Measurements from ENCODE around the gene DUSP1. TPM values are rescaled to one million over a fixed set of nuclear protein-coding genes. Genes with fewer than 3 reads are reported as not detected.

Gene DUSP1
- total and polyA plus RNA-seq, 9 of the 15 experiments (the other 6 are each of a cell fraction or from before 2014, with no cell fraction given), result 2.1 to 14.2 (median 8.5) TPM

DNA sequence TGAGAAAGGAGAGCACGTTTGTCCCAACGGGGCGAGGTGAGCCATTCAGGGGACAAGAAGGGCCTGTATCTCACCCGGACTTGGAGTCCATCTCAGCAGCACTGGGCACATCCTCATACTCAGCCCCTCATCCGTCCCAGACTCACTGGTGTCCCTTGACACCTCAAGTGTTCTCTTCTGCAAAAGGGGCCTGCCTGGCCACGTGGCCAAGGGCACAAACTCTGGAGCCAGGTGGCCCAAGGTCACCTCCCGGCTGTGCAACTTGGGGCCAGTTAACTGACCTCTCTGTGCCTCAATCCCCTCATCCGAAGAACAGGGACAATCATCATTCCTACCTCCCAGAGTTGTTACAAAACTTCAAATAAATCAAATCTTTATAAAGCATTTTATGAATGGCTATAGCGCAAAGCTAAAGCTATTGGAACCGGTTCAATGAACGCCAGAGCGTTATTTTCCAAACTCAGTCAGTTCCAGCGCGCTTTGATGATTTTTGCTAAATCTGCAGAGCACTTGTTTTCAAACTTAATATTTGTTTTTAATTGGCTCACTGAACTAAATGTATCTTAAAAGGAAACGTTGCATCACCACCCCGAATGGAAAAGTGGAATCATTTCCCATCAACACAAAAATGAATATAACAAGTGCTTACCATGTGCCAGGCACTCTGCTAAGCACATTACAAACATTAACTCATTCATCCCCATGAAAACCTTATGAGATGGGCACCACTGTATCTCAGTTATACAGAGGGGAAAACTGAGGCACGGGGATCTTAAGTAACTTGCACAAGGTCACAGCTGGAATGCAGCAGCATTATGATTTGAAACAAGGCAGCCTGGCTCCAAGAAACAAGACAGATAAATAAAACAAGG is 49.3 kb downstream of the DUSP1 start (continued):
- TF ChIP-seq SMAD1 (IDR thresholded peaks at IDR 0.05; ENCODE audit: low read depth, low read length, partially characterized antibody), result no peak
- TF ChIP-seq, protein P1, sequence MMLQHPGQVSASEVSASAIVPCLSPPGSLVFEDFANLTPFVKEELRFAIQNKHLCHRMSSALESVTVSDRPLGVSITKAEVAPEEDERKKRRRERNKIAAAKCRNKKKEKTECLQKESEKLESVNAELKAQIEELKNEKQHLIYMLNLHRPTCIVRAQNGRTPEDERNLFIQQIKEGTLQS (IDR thresholded peaks at IDR 0.05), result peak; percentile 67
- TF ChIP-seq, protein P1 (CRISPR knock-in tag; conservative IDR thresholded peaks at IDR 0.05), result no peak
- peak; percentile 75 for TF ChIP-seq ZFP36 (IDR thresholded peaks at IDR 0.05; ENCODE audit: low read depth, low read length, partially characterized antibody)

DNA sequence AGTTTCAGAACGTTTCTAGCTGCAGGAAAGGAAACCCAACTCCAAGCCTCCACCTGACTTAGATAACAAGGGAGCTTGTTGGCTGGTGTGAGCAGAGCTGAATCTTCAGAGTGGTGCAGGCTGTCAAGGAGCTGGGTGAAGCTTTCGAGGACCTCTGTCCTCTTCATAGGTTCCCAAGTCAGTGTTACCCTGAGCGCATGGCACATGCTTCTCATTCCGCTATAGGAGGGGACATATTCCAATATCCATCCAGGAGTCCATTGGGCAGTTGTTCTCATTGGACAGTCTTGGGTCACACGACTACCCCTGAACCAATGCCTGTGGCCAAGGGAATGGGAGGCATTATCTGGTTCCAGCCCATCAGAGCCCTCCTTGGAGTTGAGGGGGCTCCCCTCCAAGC is 50.3 kb downstream of the DUSP1 start:
- Histone ChIP-seq H4K20me1 (replicated peaks; ENCODE audit: control insufficient read depth, insufficient read depth, low read length) (0 out of 2 replicates have a peak, but pooled peaks cover 2% of the 10 kb centered on the region), H3K27me3 (ENCODE audit: control insufficient read depth in 2 of 2, insufficient read depth in 2 of 2, low read length in 2 of 2) (peaks cover 22 to 34% of the 10 kb centered on the region in 2 experiments; a peak in 4 of 5 replicates), H3K27ac (ENCODE audit: extremely low read depth, low read depth, low read length) (no peak overlapping the region), H3K79me2 (ENCODE audit: control insufficient read depth, insufficient read depth, low read length) (no peaks in the 10 kb centered on the region), H3K4me2 (ENCODE audit: insufficient read depth, low read length) (no peak overlapping the region; the same call in 1 of the 2 replicates), H3K9me3 (replicated peaks; ENCODE audit: control insufficient read depth, insufficient read depth, low read depth, low read length) (no peaks in the 10 kb centered on the region), H3K9me1 (ENCODE audit: control insufficient read depth, insufficient read depth, low read length) (no peaks in the 10 kb centered on the region), H3K36me3 (ENCODE audit: control insufficient read depth, insufficient read depth, low read length) (no peaks in the 10 kb centered on the region), H2AFZ (ENCODE audit: low read depth, low read length) (peak overlapping the region; percentile 1; the same call in 1 of the 2 replicates), H3K4me1 (replicated peaks in 1 of 2; ENCODE audit: control insufficient read depth in 2 of 2, insufficient read depth in 2 of 2, low read length in 2 of 2) (peaks cover 0 to 2% of the 10 kb centered on the region in 2 experiments; a peak in 1 of 5 replicates), H3K4me3 (no peak overlapping the region), H3K9ac (ENCODE audit: insufficient read depth in 1 of 2, low read depth in 2 of 2, low read length in 2 of 2) (no peak overlapping the region)
- in situ Hi-C loops (cut with MboI) (loop anchor here (25.0 kb wide), 1 partner anchor 1592 kb away; no protein-coding TSS in a partner anchor), intact Hi-C loops (cut with micrococcal nuclease) (no loop called here)
- ChIA-PET CTCF (ENCODE audit: low intra/inter-chr PET ratio) (no interaction called here), POLR2A (interaction anchor here (0.5 to 0.6 kb wide), 2 partner anchors 238 to 607 kb away, joined by 4 to 5 read pairs; partner anchors contain the start of gene STC2)
- 14% methylated on average over 5 of the region's 5 CpGs for whole genome bisulfite sequencing (ENCODE audit: insufficient coverage, low coverage, missing lambda C conversion rate)
- ATAC-seq, result 0 out of 3 replicates have a peak, but pooled peaks have one; percentile 9
- no peak for FAIRE-seq
- DNase-seq (ENCODE audit: extremely low read depth in 1 of 4, low spot score in 3 of 4), result no peak
- no TSS peak for BruUV-seq (replicated peaks)
- TF ChIP-seq KAT7 (CRISPR knock-in tag; IDR thresholded peaks at IDR 0.05; ENCODE audit: borderline replicate concordance) (no peak), MAFK (IDR thresholded peaks at IDR 0.05; ENCODE audit: low read length) (no peak), NFYB (IDR thresholded peaks at IDR 0.05; ENCODE audit: extremely low read depth, insufficient read length) (peak; percentile 39), TEAD4 (IDR thresholded peaks at IDR 0.05; ENCODE audit: low read length) (no peak), TEAD4 (CRISPR knock-in tag; IDR thresholded peaks at IDR 0.05; ENCODE audit: borderline replicate concordance) (no peak), PCBP2 (IDR thresholded peaks at IDR 0.05; ENCODE audit: low read depth, low read length, poor library complexity, severe bottlenecking) (no peak), ZNF764 (CRISPR knock-in tag; IDR thresholded peaks at IDR 0.05; ENCODE audit: low read depth) (no peak), L3MBTL2 (IDR thresholded peaks at IDR 0.05) (peak; percentile 54; the same call in 1 of the 2 replicates)
- TF ChIP-seq, protein P2, sequence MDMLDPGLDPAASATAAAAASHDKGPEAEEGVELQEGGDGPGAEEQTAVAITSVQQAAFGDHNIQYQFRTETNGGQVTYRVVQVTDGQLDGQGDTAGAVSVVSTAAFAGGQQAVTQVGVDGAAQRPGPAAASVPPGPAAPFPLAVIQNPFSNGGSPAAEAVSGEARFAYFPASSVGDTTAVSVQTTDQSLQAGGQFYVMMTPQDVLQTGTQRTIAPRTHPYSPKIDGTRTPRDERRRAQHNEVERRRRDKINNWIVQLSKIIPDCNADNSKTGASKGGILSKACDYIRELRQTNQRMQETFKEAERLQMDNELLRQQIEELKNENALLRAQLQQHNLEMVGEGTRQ (CRISPR knock-in tag; IDR thresholded peaks at IDR 0.05), result 0 out of 2 replicates have a peak, but pooled peaks have one; percentile 3
